ENCODE data around the gene TAF1B. TPM values are rescaled to one million over a fixed set of nuclear protein-coding genes. Genes with fewer than 3 reads are reported as not detected.

Gene TAF1B
- total RNA-seq, 1 experiment from 2014 or later, result 29.9 TPM

DNA sequence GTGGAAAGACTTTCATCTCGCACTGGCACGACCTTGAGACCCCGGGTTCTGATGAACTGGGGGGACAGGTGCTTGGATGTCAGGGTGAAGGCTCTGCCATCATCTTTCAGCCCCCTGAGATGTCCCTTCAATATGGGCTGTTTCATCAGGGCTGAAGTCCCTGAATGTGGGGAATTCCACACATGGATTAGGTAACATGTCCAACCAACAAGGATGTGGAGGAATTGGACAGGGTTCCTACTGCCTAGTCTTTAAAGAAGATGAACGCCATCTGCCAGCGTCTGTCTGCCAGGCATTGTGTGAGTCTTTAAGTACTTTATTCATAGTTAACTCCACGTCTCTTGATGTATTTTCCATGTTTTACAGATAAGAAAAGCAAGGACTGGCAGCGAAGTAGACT, 102.3 kb downstream of the TAF1B start:
- peaks cover 2% of the 10 kb centered on the region for H3K23me2 ChIP-seq (ENCODE audit: insufficient read length, low read depth, low read length, poor library complexity, severe bottlenecking)
- no peak for TF ChIP-seq CTCF (conservative IDR thresholded peaks at IDR 0.05)
- H2BK15ac ChIP-seq (ENCODE audit: low read depth, low read length), result no peak overlapping the region
- H3K79me2 ChIP-seq (ENCODE audit: insufficient read depth, low read length), result no peaks in the 10 kb centered on the region
- no peaks in the 10 kb centered on the region; a peak in 2 of 7 replicates for H3K36me3 Mint-ChIP-seq (ENCODE audit: insufficient read depth in 1 of 3, low read depth in 3 of 3)
- no peaks in the 10 kb centered on the region for H4K20me1 ChIP-seq (ENCODE audit: control insufficient read depth, insufficient read depth, insufficient read length)
- no peak overlapping the region for H2BK20ac ChIP-seq (ENCODE audit: low read depth, low read length, poor library complexity, severe bottlenecking)
- no peak overlapping the region for H2BK5ac ChIP-seq (ENCODE audit: insufficient read length, low read length)
- no peaks in the 10 kb centered on the region for H3K4me1 ChIP-seq (ENCODE audit: insufficient read depth, low read length)
- H3K9me3 ChIP-seq (ENCODE audit: control insufficient read depth, low read depth, low read length), result no peaks in the 10 kb centered on the region
- H3K14ac ChIP-seq (ENCODE audit: insufficient read depth, low read length), result no peak overlapping the region
- H3K4me3 Mint-ChIP-seq, result no peak overlapping the region
- no peak overlapping the region for H3K27ac ChIP-seq (ENCODE audit: insufficient read length, low read depth, low read length)
- H3K4me1 Mint-ChIP-seq, result peaks cover 11 to 21% of the 10 kb centered on the region in 2 experiments; a peak in 3 of 4 replicates
- H3K79me1 ChIP-seq (ENCODE audit: insufficient read depth, low read depth, low read length, poor library complexity, severe bottlenecking), result no peaks in the 10 kb centered on the region
- H2AFZ ChIP-seq (ENCODE audit: low read length), result no peak overlapping the region
- no peak overlapping the region for H3K23ac ChIP-seq (ENCODE audit: insufficient read length, low read depth, low read length)
- no peak overlapping the region for H4K91ac ChIP-seq (ENCODE audit: insufficient read length, low read depth, low read length)
- H4K5ac ChIP-seq (ENCODE audit: insufficient read length, low read depth, low read length), result no peak overlapping the region
- peaks cover 46% of the 10 kb centered on the region for H3K27me3 Mint-ChIP-seq (ENCODE audit: low read depth)
- peaks cover 6% of the 10 kb centered on the region; the same call in 1 of the 2 replicates for H3K27me3 ChIP-seq (ENCODE audit: insufficient read depth, low read length)
- no peaks in the 10 kb centered on the region for H3K9me3 Mint-ChIP-seq
- no peak overlapping the region for H2AK5ac ChIP-seq (ENCODE audit: insufficient read length, low read length)
- no CpG with 5 or more reads among the region's 7 CpGs for WGBS (ENCODE audit: extremely low coverage, insufficient read length, low lambda C conversion rate)
- no peak overlapping the region for H2BK120ac ChIP-seq (ENCODE audit: low read depth, low read length, poor library complexity, severe bottlenecking)
- no peak overlapping the region for H2BK12ac ChIP-seq (ENCODE audit: insufficient read length, low read depth, low read length)
- no peak overlapping the region for H3K4ac ChIP-seq (ENCODE audit: low read depth, low read length)
- H4K8ac ChIP-seq (replicated peaks; ENCODE audit: insufficient read length, low read depth, low read length), result no peak overlapping the region
- H3K18ac ChIP-seq (ENCODE audit: insufficient read length, low read depth, low read length), result no peak overlapping the region
- no peak overlapping the region for H3T11ph ChIP-seq (ENCODE audit: low read length)
- H3K27ac Mint-ChIP-seq, result no peak overlapping the region
- H3K4me2 ChIP-seq (ENCODE audit: insufficient read depth, insufficient read length, low read length), result no peak overlapping the region
- DNase-seq, result no peak
- H3K9ac ChIP-seq (ENCODE audit: extremely low read depth, insufficient read length, low read length), result no peak overlapping the region
- H3K56ac ChIP-seq (ENCODE audit: insufficient read length, low read depth, low read length), result no peak overlapping the region
